GM19372 (cell line): ENCODE data around the gene SEPTIN11.
A peak's percentile ranks its signal among the peaks of the same experiment; 100 is the strongest.

Experiments
- ATAC-seq: cut with Tn5 transposase; IDR thresholded peaks from one replicate; pipeline ENCODE4 v1.9.1; 2021; ENCODE audit warnings: mild to moderate bottlenecking, low read depth, moderate library complexity; ENCODE audit not compliant: unreplicated experiment

Gene SEPTIN11

GRCh38 chr4:76949276-76950051, at the start of gene SEPTIN11:
TSS of gene SEPTIN11 (plus strand) at chr4:76949752. CDS start at chr4:76949904, 152 bp downstream.
- ATAC-seq = peak; percentile 62

- no peak for ATAC-seq
Observed at GRCh38 chr4:76902233-76902890, 47.2 kb upstream of the SEPTIN11 start.

- no peak for ATAC-seq
Observed at GRCh38 chr4:76904646-76905190, 44.8 kb upstream of the SEPTIN11 start.

DNA sequence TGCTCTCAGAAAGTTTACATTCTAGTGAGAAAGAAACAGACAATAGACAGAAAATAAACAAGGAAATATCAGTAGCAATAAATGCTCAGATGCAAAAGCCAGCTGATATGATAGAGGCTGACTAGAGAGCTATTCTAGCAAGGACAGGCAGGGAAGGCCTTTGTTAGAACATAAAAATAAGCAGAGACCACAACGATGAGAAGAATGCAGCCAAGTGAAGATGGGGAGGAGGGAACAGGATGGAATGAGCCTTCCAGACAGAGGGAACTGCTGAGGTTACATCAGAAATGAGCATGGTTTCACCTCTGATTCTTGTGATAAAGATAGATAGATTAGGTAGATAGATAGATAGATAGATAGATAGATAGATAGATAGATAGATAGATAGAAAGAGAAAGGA, 44.0 kb upstream of the SEPTIN11 start:
- ATAC-seq = no peak

GRCh38 chr4:76909711-76910110, 39.8 kb upstream of the SEPTIN11 start:
- no peak for ATAC-seq

DNA sequence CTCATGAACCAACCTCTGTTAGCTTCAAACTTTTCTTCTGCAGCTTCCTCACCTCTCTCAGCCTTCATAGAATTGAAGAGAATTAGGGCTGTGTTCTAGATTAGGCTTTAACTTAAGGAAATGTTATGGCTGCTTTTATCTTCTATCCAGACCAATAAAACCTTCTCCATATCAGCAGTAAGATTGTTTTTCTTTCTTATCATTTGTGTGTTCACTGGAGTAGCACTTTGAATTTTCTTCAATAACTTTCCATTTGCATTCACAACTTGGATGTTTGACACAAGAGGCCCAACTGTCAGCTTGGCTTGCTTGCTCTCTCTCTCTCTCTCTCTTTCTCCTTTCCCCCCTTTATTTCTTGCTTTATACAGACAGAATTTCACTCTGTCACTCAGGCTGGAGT, 28.8 kb upstream of the SEPTIN11 start:
- no peak for ATAC-seq

DNA sequence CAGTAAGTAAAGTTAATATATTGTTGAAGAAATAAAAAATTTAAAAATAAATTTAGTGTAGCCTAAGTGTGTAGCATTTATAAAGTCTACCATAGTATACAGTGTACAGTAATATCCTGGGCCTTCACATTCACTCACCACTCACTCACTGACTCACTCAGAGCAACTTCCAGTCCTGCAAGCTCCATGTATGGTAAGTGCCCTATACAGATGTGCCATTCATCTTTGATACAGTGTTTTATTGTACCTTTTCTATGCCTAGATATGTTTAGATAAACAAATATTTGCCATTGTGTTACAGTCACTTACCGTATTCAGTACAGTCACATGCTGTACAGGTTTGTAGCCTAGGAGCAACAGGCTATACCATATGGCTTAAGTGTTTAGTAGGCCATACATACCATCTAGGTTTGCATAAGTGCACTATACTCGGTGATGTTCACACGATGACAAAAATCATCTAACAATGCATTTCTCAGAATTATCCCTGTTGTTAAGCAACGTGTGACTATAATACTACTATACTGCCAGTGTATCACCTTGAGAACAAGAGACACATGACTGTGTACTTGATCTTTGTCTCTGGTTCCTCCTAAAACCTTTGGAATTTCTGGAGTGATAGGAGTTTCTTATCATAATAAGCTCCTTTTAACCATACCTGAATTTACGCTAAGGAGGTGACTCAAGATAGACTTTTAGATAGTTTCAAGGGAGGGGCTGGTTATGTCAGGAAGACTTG, 25.8 kb upstream of the SEPTIN11 start:
- no peak for ATAC-seq

DNA sequence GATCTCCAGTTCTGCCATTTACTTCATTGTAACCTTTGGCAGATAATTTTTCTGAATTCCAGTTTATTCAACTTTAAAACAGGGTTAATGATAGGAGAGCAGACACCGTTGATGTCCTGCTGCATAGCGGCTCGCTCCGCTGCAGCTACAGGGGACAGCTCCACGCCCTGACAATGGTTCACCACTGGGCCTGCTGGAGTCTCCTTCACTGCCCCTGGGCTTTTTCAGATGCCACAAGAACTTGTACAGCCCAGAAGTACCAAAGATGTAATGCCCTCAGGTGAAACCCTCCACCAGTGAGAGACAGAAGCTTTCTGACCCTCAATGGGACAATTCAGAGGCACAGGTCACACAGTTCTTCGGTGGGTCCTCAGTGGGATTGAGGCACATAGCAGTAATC, 22.7 kb upstream of the SEPTIN11 start:
- ATAC-seq = no peak

DNA sequence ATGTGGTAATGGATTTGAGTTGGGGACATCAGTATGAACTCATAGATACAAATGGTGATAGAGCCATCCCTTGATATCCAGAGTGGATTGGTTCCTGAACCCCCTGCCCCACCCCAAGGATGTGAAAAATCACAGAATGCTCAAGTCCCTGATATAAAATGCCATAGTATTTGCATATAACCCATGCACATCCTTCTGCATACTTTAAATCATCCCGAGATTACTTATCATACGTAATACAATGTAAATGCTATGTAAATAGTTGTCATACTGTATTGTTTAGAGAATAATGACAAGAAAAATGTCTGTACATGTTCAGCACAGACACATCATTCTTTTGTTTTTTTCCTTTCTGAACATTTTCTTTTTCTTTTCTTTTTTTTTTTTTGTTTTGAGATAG, 18.9 kb upstream of the SEPTIN11 start:
- ATAC-seq = no peak

DNA sequence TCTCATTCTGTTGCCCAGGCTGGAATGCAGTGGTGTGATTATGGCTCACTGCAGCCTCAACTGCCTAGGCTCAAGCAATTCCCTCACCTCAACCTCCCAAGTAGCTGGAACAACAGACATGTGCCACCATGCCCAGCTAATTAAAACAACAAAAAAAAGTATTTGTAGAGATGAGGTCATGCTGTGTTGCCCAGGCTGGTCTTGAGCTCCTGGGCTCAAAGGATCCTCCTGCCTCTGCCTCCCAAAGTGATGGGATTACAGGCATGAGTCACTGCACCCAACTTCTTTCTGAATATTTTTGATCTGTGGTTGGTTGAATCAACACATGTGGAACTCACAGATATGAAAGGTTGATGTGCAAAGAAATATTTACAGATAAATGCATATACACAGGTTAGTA, 18.5 kb upstream of the SEPTIN11 start:
- ATAC-seq = no peak

DNA sequence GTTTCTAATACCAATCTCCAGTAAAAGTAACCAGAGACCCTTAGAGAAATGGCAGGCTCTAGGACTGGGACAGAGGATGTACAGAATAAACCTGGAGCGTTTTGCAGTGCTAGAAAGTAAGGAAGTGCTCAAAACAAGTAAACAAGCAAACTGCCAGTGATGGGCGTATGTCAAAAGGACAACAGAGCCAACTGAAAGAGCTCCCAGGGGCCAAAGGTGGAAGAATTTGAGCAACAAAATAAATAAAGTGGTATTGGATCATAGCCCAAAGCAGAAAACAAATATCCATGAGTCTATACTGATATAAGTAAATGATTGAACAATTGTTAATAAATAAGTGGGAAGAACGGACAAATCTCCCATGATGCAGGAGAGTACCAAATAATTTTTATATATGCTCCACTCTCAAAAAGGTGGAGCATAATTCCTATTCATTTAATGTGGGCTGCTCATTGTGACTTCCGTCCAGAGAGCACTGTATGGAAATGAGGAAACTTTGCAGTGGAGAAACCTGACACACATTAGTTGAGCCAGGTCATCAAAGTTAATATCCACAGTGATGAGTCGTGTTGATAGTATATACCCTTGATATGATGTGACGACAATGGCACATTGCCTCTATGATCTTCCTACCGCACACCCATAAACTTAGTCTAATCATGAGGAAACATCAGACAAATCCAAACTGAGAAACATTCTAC, 17.8 kb upstream of the SEPTIN11 start:
- no peak for ATAC-seq

DNA sequence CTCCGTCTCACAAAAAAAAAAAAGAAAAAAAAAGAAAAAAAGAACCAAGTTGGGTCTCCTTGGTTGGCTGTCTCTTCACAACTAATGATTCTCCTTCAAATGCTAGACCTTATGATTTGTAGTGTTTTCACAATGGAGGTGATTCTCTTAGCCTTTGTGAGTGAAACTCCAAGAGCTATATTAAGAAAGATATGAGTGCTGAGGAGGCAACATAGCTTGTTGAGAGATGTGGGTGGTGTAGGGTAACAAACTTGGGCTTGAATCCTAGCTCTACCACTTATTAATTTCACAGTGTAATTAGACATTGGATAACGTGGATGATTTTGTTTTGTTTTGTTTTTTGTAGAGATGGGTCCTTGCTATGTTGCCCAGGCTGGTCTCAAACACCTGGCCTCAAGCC, 10.4 kb upstream of the SEPTIN11 start:
- ATAC-seq = no peak

DNA sequence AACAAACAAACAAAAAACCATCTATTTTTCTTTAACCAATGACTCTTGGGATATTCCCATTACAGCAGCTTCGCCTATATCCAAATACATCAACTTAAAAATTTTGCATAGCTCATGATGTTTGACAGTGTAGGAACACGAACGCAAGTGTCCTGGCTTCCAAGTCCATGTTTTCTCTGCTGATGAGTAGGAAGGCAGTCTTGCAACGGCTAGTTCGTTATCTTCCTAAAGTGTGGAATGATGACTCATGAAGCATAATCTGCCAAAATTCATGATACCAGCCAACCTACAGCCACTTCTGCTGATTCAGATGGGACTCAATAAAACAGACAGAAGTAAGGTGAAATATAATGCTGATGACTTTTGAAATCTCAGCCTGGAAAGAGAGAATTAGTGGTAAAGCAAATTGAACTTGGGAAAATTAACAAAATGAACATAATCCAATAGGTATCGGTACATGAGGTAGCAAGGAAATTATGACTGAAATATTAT, 6.4 kb upstream of the SEPTIN11 start:
- ATAC-seq = no peak

DNA sequence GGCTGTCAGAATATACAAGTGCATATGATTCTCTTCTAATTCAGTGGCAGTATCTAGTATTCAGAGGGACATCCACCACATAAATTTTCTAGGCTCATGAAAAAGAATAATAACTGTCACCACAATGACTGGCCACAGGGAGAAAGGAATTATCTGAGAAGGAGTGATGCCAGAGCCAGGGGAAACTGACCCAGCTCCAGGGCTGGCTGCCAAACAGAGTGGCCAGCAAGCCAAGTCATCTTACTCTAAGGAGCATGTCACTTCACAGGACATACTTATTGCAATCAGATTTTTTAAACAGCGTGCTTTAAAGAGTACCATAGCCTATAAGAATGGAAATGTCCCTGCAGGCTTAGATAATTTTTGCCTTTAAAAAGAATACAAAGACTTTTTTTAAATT, 5.8 kb upstream of the SEPTIN11 start:
- ATAC-seq = no peak

GRCh38 chr4:76947369-76947768, 2.2 kb upstream of the SEPTIN11 start:
- no peak for ATAC-seq

DNA sequence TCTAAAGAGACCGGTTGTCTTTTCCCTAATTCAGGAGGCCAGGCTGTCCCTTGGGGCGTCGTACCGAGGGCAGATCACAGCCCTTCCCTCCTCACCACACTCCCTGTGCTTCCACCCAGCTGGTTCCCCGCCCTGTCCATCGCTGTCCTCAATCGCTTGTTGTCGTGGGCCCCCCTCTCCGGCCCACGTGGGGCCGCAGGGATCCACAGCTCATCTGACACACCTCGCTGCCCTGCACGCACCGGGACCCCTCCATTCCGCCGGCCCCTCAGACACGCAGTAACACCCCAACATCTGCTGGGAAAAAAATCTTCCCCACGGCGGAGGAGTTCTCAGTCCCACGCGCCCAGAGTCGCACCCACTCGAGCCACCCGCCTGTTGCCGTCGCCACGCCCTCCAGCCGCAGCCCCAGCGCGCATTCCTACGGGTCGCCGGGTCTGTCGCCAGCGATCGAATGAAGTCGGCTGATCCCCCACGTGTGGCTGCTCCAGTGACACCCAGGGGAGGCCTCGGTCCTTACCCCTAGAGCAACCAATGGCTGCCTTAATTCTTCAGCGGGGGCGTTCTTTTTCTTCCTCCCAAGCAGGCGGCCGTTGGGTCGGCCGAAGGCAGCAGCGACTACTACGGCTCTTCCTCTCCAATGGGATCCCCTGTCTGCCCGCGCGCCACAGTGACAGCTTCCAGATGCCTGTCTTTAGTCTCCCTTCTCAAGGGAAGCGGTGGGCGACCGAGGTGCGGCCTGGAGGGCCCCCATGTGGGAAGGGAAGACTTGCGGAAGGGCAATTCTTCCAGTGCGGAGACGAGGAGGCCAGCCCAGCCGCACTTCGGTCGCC, 893 bp upstream of the SEPTIN11 start:
- ATAC-seq = peak; percentile 38

GRCh38 chr4:76950052-76950955, 752 bp downstream of the SEPTIN11 start:
- ATAC-seq = peak; percentile 21

DNA sequence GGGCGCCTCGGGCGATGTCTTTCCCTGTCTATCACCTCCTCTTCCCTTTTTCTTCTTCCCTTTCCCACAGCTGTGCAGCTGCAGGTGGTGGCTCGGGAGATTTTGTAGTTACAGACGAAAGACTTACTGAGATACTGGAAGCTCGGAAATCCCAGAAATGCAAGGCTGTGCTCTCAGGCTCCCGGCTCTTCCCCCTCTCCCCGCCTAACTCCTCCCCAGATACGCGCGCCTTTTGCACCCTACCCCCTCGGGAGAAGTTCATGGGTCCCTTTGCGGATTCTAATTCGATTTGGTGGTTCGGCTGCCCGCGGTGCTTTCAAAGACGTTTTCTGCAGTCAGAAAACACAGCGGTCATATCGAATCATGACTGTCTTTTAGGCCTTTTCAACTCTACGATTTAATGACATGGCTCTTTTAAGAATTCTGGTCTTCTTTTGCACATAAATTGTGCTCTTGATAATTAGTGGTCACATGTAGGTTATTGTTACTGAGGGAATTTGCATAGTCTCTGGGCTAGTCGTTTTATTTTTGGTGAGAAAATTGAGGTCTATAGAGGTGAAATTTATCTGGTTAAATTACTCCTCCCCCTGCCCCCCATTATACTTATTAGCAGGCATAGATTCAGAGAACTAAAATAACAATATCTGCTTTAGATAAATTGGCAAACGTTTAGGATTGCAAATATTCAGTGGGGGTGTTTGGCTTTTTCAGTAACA, 1.6 kb downstream of the SEPTIN11 start:
- ATAC-seq = no peak
